Myometrial cell (primary cell): ENCODE results near the gene EPPIN. TPM values are rescaled to one million over a fixed set of nuclear protein-coding genes. Genes with fewer than 3 reads are reported as not detected.

Source experiments
- total RNA-seq: library from RNA; depleted of rRNA; stranded (reverse); fragments of >200 nt; gene quantifications from 2 replicates; pipeline ENCODE4 v1.2.3, GENCODE V29; 2015

Gene EPPIN
- not detected in 2 replicates for total RNA-seq

GRCh38 chr20:45547206-45547770 is at the start of gene EPPIN:
EPPIN (minus strand) TSS chr20:45547401; CDS start chr20:45547357, 44 bp downstream.

GRCh38 chr20:45579184-45579583 is 32.0 kb upstream of the EPPIN start, which contains the start of gene WFDC8:
WFDC8 (minus strand) TSS chr20:45579284; CDS start chr20:45579247, 37 bp downstream.

GRCh38 chr20:45539382-45539781 is 7.8 kb downstream of the EPPIN start, which contains the start of gene WFDC6:
WFDC6 (minus strand) TSS chr20:45539482; CDS start chr20:45539407, 75 bp downstream.

GRCh38 chr20:45515147-45515913 is 31.9 kb downstream of the EPPIN start, which contains the start of gene SPINT3:
SPINT3 (minus strand) TSS chr20:45515622; CDS start chr20:45515608, 14 bp downstream.

Other genes starting within 250 kb of the EPPIN start
- not detected in 2 replicates for gene RBPJL, start 240.6 kb downstream of the EPPIN start, total RNA-seq
- not detected in 2 replicates for gene MATN4, start 239.1 kb downstream of the EPPIN start, total RNA-seq
- 263 and 270 TPM in 2 replicates for gene SDC4, start 199.0 kb downstream of the EPPIN start, total RNA-seq
- 43.0 and 95.3 TPM in 2 replicates for gene SYS1, start 184.2 kb downstream of the EPPIN start, total RNA-seq
- gene TP53TG5, start 169.1 kb downstream of the EPPIN start, total RNA-seq = 3.2 TPM in 1 of 2 replicates, not detected in the other
- 4.9 and 11.3 TPM in 2 replicates for gene DBNDD2, start 139.1 kb downstream of the EPPIN start, total RNA-seq
- 63.6 and 67.5 TPM in 2 replicates for gene PIGT, start 131.3 kb downstream of the EPPIN start, total RNA-seq
- gene WFDC2, start 77.6 kb downstream of the EPPIN start, total RNA-seq = not detected in 2 replicates
- gene SPINT3, start 31.8 kb downstream of the EPPIN start, total RNA-seq = not detected in 2 replicates
- gene WFDC6, start 7.9 kb downstream of the EPPIN start, total RNA-seq = not detected in 2 replicates
- gene WFDC8, start 31.9 kb upstream of the EPPIN start, total RNA-seq = not detected in 2 replicates
- not detected in 2 replicates for gene WFDC10A, start 82.3 kb upstream of the EPPIN start, total RNA-seq
- not detected in 2 replicates for gene WFDC9, start 83.9 kb upstream of the EPPIN start, total RNA-seq
- gene WFDC11, start 122.8 kb upstream of the EPPIN start, total RNA-seq = not detected in 2 replicates
- gene WFDC13, start 154.6 kb upstream of the EPPIN start, total RNA-seq = not detected in 2 replicates
- not detected in 2 replicates for gene WFDC10B, start 157.6 kb upstream of the EPPIN start, total RNA-seq
- gene SPINT4, start 174.9 kb upstream of the EPPIN start, total RNA-seq = not detected in 2 replicates
- 0.89 and 5.8 TPM in 2 replicates for gene WFDC3, start 244.5 kb upstream of the EPPIN start, total RNA-seq
- gene DNTTIP1, start 244.6 kb upstream of the EPPIN start, total RNA-seq = 28.5 and 34.6 TPM in 2 replicates